HG02678 (cell line): ENCODE results near the gene STK26.
"Not testable (repeated sequence)": the region's sequence is repeated elsewhere in the genome, so short reads cannot be mapped to it uniquely, and the experiment has no call there.

Experiments used
- ATAC-seq: cut with Tn5 transposase; IDR thresholded peaks from one replicate; pipeline ENCODE4 v1.9.1; 2021; ENCODE audit warnings: mild to moderate bottlenecking, moderate library complexity; ENCODE audit not compliant: unreplicated experiment

STK26 gene

DNA sequence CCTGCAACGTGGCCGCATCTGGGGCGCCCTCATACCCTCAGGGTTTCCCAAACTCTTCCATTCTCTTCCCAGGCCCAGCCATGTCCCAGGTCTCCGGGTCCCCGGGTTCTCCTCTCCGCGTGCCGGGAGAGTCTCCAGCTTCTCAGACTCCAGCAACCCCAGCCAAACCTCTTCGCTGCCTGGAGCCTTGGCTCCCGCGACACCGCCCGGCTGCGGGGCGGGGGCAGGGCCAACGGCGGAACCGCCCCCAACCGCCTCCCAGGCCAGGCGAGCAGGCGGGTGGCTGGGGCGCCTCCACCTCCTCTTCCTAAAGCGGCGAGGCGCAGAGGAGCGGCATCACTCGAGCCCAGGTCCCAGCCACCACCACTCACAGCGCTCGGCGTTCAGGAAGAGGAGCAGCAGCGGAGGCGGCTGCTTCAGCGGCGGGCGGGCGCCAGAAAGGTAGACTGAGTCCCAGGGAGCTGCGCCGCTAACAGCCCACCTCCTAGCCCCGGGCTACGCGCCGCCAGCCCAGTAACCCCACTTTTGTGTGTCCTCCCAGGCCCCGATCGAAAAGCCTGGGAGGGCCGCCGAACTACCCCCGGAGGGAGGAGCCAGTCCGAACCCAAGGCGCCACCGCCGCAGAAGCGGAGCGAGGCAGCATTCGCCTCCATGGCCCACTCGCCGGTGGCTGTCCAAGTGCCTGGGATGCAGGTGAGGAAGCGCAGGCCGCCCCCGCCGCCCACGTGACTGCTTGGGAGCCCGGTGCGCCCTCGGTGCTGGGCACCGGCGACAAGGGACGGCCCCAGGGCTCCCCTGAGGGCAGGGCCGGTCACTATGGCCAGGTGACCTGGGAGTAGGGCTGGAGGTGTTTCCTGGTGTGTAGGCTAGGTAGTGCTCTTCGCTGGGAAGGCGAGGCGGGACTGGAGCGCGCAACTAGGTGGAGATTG is at the start of gene STK26:
TSS of gene STK26 (plus strand) at position 336 of the 929 bp plus-strand sequence. CDS start at position 652, 316 bp downstream.
- peak; percentile 81 for ATAC-seq

DNA sequence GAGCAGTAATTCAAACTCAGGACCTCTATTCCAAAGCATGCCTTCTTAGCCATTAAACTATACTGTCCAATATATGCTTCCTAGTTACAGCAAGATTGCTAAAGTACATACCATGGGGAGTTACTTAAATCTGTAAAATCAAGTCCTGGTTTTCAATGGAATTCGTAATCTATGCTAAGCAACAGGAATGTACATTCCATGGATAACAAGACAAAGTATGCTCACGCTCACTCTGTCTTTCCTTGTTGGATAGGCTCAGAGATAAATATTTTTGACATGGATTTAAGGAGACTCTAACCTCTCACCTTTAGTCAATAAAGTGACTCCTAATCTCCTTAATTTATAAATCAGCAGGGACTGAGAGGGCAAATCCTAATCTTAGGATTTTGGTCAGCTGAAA is 47.3 kb upstream of the STK26 start:
- no peak for ATAC-seq

DNA sequence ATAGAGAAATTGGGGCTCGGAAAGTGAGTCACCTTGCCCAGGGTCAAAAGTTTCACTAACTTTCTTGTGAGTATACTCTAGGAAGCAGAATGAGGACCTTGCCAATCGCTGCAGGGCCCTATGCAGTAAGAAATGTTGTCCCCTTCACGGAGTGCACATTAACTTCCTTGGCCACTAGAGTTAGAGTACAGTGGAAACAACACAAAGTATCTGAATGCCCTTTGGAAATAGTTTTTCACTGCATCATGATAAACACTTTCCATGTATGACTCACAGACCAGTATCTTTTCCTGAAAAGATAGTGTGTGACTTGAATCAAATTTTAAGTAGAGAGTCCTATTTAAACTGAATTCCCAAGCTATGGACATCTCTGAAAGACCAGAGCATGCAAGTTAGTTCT is 45.5 kb upstream of the STK26 start:
- ATAC-seq = no peak

DNA sequence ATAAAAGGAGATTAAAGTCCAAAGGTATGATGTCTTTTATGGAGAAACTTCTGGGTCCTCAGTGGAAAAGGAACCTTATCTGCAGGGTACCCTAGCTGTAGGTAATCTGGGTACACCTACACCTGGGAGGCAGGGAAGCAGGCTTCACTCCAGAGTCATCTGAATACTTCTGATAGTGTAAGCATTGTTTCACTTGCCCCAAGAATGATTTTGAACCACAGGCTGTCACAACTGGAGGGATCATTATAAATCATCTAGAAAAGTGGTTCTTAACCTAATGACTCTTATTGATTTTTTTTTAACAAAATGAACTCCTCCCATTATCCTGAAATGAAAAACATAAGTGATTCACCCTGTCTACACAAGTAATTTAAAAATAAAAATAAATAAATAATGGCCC is 44.0 kb upstream of the STK26 start:
- ATAC-seq = no peak

DNA sequence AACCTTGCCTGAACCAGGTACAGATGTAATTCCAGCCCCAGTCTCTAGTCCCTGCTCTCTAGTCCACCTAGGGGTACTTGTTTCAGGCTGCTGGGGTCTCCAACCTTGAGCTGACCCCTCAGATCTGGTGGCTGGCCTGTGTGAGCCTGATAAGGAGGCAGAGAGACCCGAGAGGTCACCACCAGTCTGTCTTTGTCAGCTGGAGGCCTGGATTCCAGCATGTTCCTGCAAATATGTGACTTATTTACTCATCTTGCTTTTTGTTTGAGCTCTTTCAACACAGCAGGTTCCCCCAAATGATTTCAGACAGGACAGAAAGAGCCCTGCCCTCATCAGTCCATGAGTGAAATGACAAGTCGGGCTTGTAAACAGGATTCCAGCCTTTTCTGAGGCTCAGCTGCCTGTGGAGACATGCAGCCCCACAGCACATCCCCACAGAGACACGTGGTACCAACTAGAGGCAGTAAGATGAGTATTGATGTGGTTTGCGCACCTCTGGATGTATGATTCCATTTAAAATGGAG is 37.5 kb upstream of the STK26 start:
- ATAC-seq = no peak

DNA sequence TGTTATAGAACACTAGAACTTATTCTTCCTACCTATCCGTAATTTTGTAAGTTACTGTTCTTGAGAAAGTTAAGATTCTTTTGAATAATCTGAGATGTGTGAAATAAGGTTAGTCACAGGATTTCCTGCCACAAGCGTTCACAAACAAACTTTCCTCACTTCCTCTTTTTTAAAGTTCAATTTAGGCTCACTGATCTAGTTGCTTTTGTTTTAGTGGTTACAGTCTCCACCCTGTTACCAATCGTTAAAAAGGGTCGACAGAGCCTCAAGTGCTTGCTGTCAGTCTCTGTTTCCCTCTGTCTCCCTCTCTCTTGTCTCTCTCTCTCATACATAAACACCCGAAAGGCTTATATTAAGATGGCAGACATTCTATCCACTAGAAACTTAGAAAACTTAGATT is 35.9 kb upstream of the STK26 start:
- peak; percentile 99 for ATAC-seq

DNA sequence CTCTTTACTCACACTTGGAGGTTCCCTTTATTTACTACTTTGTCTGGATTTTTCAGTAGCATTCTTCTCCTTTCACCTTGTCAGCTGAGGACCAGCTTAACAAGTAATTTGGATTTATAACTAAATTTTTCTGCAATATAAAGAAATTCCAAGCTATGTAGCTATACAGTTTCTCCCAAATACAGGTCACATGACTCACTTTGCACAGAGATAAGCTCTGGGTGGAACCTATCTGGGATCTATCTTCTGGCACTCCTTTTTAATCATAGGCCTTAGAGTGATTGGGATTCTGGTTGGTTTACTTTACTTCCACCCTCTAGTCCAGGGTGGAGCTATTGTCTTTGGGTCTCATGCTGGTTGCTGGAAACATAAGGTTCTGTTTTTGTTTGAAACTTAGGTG is 34.9 kb upstream of the STK26 start:
- no peak for ATAC-seq

DNA sequence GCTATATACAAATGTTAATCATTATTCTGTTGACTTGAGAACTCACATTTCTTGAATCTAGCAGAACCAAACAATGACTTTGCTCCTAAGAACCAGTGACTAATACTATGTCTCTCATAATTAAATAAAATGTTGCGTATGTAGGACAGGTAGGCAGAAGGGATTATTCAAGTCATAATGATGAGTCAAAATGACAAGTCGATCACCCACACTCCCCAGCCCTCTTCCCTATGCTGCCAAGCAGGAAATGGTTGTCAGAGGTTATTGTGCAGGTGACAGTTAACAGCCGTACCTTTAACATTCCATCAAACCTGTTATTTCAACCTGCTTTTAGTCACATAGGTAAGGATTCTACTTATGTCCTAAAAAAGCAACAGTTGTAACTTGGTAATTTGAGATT is 22.0 kb upstream of the STK26 start:
- ATAC-seq = no peak

DNA sequence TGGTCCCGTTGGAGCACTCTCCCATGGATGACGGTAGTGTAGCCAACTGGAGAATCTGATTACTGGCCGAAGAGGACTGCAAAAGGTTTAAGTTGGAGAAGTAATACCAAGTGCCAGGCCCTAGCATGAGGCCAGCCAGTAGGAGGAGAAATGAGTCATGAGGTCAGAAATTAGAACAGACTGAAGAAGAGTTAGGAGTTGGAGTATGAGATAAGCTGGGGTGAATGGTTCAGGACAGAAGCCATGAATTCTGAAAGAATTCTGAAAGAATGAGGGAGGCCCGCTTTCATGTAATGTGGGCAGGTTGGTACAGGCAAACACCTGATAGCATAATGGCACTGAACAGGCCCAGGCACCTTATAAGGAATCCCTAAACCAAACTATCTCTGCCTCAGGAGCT is 18.4 kb upstream of the STK26 start:
- ATAC-seq = no peak

DNA sequence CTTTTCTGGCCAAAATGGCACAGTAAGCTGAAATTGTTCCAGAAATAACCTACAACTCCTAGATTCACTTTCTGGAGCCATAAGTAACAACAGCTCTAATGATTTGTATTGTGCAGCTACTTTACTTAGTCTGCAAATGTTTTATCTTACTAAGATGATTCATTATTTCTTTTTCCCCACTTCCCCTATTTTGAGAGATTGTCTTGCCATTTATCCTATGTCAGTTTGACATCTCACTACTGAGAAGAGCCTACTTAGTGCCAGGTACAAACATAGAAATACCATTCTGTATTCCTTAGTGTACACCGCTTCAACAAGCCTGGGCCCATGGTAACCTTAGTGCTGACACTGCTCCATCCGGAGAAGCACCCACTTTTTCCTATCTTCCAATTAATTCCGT is 13.8 kb upstream of the STK26 start:
- no peak for ATAC-seq

DNA sequence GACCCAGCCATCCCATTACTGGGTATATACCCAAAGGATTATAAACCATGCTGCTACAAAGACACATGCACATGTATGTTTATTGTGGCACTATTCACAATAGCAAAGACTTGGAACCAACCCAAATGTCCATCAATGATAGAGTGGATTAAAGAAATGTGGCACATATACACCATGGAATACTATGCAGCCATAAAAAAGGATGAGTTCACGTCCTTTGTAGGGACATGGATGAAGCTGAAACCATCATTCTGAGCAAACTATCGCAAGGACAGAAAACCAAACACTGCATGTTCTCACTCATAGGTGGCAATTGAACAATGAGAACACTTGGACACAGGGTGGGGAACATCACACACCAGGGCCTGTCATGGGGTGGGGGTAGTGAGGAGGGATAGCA is 12.9 kb upstream of the STK26 start:
- not testable (repeated sequence) for ATAC-seq

DNA sequence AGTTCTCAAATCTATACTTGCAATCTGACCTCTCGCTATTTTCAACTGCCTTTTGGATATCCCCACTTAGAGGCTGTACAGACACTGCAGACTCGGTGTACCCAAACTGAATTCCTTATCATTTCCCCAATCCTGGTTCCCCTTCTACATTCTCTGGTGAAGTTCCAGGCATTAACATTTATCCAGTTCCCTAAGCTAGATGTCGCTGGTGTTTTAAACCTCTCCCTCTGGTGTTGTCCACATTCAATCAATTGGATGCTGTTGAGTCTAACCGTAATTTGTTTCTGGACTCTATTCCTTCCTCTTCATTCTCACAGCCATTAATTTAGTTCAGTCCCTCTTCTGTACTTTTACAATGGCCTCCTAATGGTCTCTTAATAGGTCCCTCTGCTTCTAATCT is 7.2 kb upstream of the STK26 start:
- ATAC-seq = no peak

DNA sequence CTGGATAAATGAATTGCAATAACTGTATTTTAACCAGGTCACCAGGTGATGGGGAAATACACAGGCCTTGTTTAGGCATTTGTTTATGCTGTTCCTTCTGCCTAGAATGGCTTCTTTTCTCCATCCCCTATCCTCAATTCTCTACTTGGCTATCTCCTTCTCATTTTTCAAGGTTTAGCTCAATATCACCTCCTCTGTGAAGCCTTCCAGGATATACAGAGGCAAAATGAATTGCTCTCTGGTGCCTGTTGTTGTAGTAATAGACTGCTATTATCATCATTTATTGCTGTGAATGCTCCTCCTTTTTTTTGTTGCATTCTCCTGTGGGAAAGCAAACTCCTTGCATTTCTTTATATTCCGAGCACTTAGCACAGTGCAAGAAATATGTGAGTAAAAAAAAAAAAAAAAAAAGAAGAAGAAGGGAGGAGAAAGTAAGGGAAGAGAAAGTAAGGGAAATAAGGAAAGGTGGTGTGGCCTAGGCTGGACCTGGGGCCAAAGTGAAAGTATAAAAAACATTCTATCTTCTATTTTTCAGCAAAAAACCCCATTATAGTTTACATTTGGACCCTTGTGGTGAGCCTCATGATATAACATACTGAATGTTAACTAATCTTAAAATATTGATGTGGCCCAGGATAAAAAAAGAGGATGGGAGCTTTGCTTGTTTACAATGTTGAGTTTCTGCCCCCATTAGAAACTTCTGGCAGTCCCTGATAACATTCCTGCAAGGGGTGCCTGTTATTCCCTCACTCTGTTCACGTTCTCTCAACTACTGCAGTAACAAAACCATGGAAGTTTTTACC is 6.3 kb upstream of the STK26 start:
- ATAC-seq = no peak

DNA sequence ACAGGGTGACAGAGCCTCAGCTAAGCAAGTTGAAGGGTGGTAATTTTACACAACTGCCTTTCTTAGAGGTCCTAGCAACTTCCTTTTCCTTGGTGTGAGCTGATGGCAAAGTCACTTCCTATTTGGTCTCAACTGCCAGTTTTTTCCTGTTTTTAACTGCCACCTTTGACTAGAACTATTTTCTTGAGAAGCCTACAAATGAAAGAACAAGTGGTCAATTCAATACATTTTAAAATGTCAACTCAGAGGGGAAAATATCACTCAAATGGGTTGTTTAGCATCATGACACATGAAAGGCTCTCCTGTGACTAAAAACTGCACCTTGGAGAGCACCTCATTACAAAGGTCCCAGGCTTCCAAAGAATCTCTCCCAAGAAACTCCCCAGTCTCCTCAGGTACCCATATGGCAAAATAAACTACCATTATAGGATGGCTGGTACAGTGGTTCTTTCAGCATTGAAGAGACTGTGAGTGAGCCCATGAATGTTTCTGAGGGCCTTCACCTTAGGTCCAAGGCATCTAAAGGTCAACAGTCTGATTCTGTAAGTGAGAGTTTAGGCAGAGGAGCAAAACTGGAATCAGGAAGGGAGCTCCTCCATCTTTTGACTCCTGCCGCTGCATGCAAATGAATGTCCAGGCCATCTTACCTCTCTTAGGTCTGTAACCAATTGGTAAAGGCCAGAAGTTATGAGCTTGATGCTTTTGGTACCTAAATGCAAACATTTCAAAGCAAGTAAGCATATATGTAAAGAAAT is 5.5 kb upstream of the STK26 start:
- ATAC-seq = no peak

DNA sequence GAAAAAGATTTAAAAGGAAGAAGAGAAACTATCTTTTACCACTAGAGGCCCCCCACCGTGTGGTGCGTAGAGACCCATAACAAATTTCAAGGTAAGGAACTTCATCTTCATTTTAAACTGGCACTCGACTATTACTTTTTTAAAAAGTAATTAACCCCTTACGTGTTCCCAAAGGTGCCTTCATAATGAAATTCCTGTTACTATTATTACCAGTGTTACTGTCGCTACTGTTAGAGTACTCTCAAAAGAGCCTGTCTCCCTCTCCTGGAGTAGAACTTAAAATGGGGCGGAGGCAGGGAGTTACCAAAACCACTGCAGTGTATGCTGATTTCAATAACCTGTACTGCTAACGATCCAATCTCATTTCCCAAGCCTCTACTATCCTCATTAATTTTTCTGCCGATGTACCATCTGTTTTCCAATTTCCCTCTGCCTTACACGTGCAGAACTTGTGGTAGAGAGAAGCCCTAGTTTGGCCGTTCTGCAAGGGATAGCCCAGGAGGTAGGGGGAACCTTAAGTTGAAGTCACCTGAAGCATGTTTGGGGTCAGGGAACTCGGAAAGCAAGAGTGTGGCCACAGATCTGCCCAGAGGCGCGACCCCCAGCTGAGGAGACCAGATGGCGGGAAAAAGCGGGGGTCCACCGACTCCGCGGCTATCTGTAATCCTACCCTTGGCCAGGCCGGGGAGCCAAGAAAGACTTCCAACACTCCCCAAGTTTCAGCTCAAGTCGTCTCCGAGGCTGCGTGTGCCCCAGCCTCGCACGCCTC is 720 bp upstream of the STK26 start:
- peak; percentile 27 for ATAC-seq

DNA sequence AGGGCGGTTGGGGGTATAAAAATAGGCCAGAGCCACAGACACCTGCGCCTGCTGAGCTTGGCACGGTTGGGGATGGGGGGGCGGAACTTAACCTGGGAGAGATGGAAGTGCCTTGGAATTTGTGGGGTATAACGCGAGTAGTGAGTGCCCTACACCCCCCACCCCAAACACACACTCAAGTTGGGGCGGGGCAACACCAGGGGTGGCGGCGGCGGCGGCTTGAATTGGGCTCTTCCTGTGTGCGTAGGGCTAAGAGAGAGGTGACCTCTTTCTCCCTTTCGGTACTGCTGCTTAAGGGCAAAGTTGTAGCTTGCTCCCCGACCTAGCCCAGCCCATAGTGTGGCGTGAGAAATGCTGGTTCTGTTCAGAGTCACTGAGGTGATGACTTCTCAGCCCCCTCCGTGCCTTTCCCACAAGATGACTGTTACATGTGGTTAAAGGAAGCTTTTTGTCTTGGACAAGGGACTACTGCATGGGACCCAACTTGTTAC is 839 bp downstream of the STK26 start:
- ATAC-seq = peak; percentile 40

DNA sequence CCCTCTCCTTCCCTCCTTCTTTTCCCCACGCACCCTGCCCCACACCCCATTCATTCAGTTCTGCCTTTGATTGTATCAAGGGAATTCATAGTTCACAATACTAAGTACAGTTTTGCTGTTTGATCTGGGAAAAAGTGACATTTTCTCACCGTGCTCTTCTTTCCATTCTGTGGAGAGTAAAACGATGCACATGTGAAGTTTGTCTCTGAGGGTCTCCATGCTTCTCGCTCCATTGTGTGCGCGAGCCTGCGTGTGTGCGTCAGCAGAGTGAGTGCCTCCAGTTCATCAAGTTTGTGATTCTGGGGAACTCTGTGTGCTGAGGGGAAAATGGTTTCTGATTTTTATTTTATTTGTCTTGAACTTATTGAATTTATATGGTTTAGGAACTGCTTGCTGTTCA is 1.9 kb downstream of the STK26 start:
- ATAC-seq = no peak

DNA sequence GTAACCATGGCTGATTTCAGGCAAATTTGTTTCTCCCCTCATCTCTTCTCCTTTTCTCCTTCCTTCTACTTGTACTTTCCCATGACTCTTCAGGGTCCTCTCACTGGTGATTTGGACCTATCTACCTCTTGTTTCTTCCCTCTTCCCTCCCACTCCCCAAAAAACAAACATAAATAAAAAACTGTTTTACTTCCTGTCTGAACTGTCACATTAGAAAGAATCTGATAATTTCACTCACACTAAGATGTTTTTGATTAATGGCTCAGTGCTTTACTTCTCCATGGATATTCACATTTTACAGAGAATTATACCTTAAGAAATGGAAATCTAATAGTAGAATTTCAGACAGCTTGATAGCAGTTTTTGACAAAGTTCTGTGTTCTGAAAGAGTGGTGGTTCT is 7.2 kb downstream of the STK26 start:
- no peak for ATAC-seq

DNA sequence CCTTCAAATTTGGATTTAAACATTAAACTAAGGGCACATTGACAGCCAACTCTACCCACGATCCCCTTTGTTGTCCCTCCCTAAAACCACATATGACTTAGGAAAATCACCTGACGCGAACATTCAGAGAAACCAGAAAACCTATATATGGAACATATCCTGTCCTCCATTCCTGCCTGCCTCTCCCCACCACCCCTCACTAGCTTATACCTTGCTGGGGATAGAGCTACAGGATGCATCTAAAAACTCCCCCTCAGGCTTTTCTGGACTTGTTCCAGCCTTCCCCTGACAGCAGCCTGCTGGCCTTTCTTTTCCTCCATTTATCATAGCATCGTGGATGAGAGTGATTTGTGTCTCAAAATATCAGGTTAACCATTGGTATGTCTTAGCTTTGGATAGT is 8.8 kb downstream of the STK26 start:
- no peak for ATAC-seq

DNA sequence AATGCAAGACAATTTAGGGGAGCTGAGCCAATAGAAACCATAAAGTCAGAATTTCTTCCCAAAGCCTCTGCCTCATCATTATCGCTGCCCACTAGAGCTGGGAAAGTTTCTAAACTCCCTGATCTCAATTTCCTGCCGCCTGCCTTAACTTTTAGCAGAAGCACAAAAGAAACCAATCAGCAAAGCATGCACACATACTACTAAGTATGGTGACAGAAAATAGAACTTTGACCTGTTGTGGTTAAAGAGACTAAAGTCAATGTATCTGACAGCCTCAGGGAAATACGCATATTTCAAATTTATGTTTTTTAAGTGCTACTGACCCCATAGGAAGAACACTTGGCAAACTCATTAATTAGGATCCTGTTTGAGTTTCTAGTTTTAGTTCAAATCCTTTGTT is 10.1 kb downstream of the STK26 start:
- ATAC-seq = no peak
